OCI-M1 (cell line): ENCODE data around the gene BABAM2.

Source experiments
- DNase-seq: peaks from one replicate; lab custom pipeline; 2025; lab: John Stamatoyannopoulos, UW

The BABAM2 gene

GRCh38 chr2:28378679-28379584 is 488.4 kb downstream of the BABAM2 start:
- DNase-seq, result no peak

- no peak for DNase-seq
Measured at GRCh38 chr2:28380219-28380618, 489.7 kb downstream of the BABAM2 start.

- DNase-seq, result no peak
Measured at GRCh38 chr2:28381225-28382180, 491.0 kb downstream of the BABAM2 start.

- no peak for DNase-seq
Measured at GRCh38 chr2:28382755-28383154, 492.2 kb downstream of the BABAM2 start.

GRCh38 chr2:28387082-28387960 is 496.8 kb downstream of the BABAM2 start:
- DNase-seq, result no peak
